ENCODE data around the gene ATXN7L1. TPM values are rescaled to one million over a fixed set of nuclear protein-coding genes. Genes with fewer than 3 reads are reported as not detected.

Gene ATXN7L1
- polyA plus RNA-seq, 1 of the 3 experiments (the other 2 are of a cell fraction) = 6.0 TPM

- TF ChIP-seq, protein P1, sequence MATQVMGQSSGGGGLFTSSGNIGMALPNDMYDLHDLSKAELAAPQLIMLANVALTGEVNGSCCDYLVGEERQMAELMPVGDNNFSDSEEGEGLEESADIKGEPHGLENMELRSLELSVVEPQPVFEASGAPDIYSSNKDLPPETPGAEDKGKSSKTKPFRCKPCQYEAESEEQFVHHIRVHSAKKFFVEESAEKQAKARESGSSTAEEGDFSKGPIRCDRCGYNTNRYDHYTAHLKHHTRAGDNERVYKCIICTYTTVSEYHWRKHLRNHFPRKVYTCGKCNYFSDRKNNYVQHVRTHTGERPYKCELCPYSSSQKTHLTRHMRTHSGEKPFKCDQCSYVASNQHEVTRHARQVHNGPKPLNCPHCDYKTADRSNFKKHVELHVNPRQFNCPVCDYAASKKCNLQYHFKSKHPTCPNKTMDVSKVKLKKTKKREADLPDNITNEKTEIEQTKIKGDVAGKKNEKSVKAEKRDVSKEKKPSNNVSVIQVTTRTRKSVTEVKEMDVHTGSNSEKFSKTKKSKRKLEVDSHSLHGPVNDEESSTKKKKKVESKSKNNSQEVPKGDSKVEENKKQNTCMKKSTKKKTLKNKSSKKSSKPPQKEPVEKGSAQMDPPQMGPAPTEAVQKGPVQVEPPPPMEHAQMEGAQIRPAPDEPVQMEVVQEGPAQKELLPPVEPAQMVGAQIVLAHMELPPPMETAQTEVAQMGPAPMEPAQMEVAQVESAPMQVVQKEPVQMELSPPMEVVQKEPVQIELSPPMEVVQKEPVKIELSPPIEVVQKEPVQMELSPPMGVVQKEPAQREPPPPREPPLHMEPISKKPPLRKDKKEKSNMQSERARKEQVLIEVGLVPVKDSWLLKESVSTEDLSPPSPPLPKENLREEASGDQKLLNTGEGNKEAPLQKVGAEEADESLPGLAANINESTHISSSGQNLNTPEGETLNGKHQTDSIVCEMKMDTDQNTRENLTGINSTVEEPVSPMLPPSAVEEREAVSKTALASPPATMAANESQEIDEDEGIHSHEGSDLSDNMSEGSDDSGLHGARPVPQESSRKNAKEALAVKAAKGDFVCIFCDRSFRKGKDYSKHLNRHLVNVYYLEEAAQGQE (IDR thresholded peaks at IDR 0.05; ENCODE audit: low read depth, low read length) = no peak
- TF ChIP-seq RAD21 (IDR thresholded peaks at IDR 0.05; ENCODE audit: low read length) = no peak
- no peak for TF ChIP-seq MXI1 (IDR thresholded peaks at IDR 0.05; ENCODE audit: low read depth, low read length)
- TF ChIP-seq TCF12 (IDR thresholded peaks at IDR 0.05) = 0 out of 2 replicates have a peak, but pooled peaks have one; percentile 32
These were observed 76.0 kb downstream of the ATXN7L1 start (continued) for GRCh38 chr7:105800442-105800841.

- Histone ChIP-seq H3K27me3 (ENCODE audit: insufficient read depth) (no peaks in the 10 kb centered on the region), H3K27ac (ENCODE audit: low read depth in 2 of 2, low read length in 1 of 2) (no peak overlapping the region), H3K9me3 (no peaks in the 10 kb centered on the region), H4K20me1 (ENCODE audit: insufficient read depth) (no peaks in the 10 kb centered on the region), H3K9me2 (no peaks in the 10 kb centered on the region), H3K9ac (no peak overlapping the region), H3K4me1 (ENCODE audit: control insufficient read depth in 1 of 2, insufficient read depth in 2 of 2, low read depth in 1 of 2, low read length in 1 of 2) (peaks cover 34 to 37% of the 10 kb centered on the region in 2 experiments), H3K4me2 (no peak overlapping the region), H3K4me3 (ENCODE audit: low read depth in 2 of 2, low read length in 1 of 2) (no peak overlapping the region), H2AFZ (ENCODE audit: low read depth) (no peak overlapping the region), H3K79me2 (ENCODE audit: insufficient read depth) (no peaks in the 10 kb centered on the region), H3K36me3 (replicated peaks in 1 of 2; ENCODE audit: control insufficient read depth in 1 of 2, insufficient read depth in 2 of 2, low read length in 1 of 2) (no peaks in the 10 kb centered on the region), H3F3A (replicated peaks; ENCODE audit: insufficient read depth) (no peaks in the 10 kb centered on the region)
- ChIA-PET CTCF (interaction anchor here (0.6 to 2.0 kb wide), 7 partner anchors 9 to 354 kb away, joined by 3 to 8 read pairs (median 4); no protein-coding TSS in a partner anchor), POLR2A (no interaction called here)
- DNase-seq = no peak
- TF ChIP-seq ZBTB33 (IDR thresholded peaks at IDR 0.05; ENCODE audit: borderline replicate concordance, low read depth) = no peak
- no peak for TF ChIP-seq CHD2 (IDR thresholded peaks at IDR 0.05; ENCODE audit: low read length, partially characterized antibody)
- TF ChIP-seq RAD21 (IDR thresholded peaks at IDR 0.05; ENCODE audit: low read length) = no peak
- TF ChIP-seq CTCF (IDR thresholded peaks at IDR 0.05) = no peak
- TF ChIP-seq, protein P1 (IDR thresholded peaks at IDR 0.05; ENCODE audit: low read depth, low read length) = no peak
- no peak for TF ChIP-seq RXRA (IDR thresholded peaks at IDR 0.05; ENCODE audit: borderline replicate concordance, low read depth)
- TF ChIP-seq USF2 (IDR thresholded peaks at IDR 0.05; ENCODE audit: borderline replicate concordance, low read depth, low read length) = no peak
- TF ChIP-seq NFIC (IDR thresholded peaks at IDR 0.05; ENCODE audit: borderline replicate concordance) = no peak
- no peak for TF ChIP-seq RCOR1 (IDR thresholded peaks at IDR 0.05; ENCODE audit: low read length)
- no peak for TF ChIP-seq FOXM1 (IDR thresholded peaks at IDR 0.05; ENCODE audit: low read depth)
- TF ChIP-seq NRF1 (IDR thresholded peaks at IDR 0.05; ENCODE audit: low read depth, low read length) = no peak
- no peak for TF ChIP-seq MXI1 (IDR thresholded peaks at IDR 0.05; ENCODE audit: low read depth, low read length)
- TF ChIP-seq SMC3 (IDR thresholded peaks at IDR 0.05; ENCODE audit: low read depth, low read length) = no peak
- no peak for TF ChIP-seq YY1 (IDR thresholded peaks at IDR 0.05; ENCODE audit: low read depth)
- no peak for TF ChIP-seq FOSL2 (IDR thresholded peaks at IDR 0.05; ENCODE audit: borderline replicate concordance, low read depth)
- TF ChIP-seq POLR2AphosphoS5 (IDR thresholded peaks at IDR 0.05; ENCODE audit: low read depth, low read length) = no peak
- WGBS (ENCODE audit: low lambda C conversion rate) = 93% methylated on average over 7 of the region's 7 CpGs
These were observed 76.7 kb downstream of the ATXN7L1 start for GRCh38 chr7:105799677-105800076.

Data from SK-N-SH (cell line).